ENCODE measurements around the gene DENND4A.

- TF ChIP-seq CTCF (IDR thresholded peaks at IDR 0.05; ENCODE audit: low read depth, low read length, poor library complexity, severe bottlenecking) = no peak
- no peak for TF ChIP-seq EZH2phosphoT487 (IDR thresholded peaks at IDR 0.05; ENCODE audit: borderline replicate concordance, low read length)
Observed at GRCh38 chr15:65793818-65794104, 1.7 kb upstream of the DENND4A start.
